B cell (primary cell): Measurements from ENCODE around the gene TRIM4.
"Not testable (repeated sequence)": the region's sequence is repeated elsewhere in the genome, so short reads cannot be mapped to it uniquely, and the experiment has no call there.

Source experiments
- CTCF ChIP-seq: fragments of 200-600 bp; IDR thresholded peaks from one replicate; pipeline ENCODE4 v1.8.0; 2022; ENCODE audit warnings: antibody characterized with exemption, mild to moderate bottlenecking
- EZH2 ChIP-seq: IDR thresholded peaks from 2 replicates; pipeline ENCODE4 v1.6.1; 2012; ENCODE audit warnings: borderline replicate concordance, low read depth, mild to moderate bottlenecking, moderate library complexity, low read length; ENCODE audit not compliant: insufficient read depth, poor library complexity, severe bottlenecking

DNA sequence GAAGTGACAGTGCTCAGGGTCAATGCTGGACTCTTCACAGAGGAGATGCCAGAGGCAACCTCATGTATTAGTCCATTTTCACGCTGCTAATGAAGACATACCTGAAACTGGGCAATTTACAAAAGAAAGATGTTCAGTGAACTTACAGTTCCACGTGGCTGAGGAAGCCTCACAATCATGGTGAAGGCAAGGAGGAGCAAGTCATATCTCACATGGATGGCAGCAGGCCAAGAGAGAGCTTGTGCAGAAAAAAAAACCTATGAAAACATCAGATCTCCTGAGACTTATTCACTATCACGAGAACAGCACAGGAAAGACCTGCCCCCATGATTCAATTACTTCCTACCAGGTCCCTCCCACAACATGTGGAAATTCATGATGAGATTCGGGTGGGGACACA lies 15.7 kb upstream of the TRIM4 start:
- TF ChIP-seq EZH2, CTCF: not testable (repeated sequence)
